ENCODE measurements around the gene LRIG2. TPM values are rescaled to one million over a fixed set of nuclear protein-coding genes. Genes with fewer than 3 reads are reported as not detected.

Gene LRIG2
- total and polyA plus RNA-seq, 2 donors, result 8.1 to 8.7 TPM

DNA sequence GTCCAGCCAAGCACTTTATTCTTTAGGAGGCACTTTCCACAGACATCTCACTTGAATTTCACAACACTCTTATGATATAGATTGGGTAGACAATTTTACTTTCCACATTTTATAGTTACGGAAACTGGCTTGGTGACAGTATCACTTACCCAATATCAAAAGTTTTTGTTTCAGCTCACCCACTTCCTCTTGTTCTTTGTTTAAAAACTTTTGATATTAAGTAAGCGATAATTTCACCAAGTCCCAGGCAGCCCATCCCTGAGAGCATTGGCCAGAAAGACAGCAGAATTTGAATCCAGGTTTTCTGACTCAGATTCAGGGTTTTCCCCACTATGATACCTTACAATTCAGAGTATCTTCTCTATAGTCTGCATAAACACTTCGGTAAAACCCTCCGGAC lies 60.0 kb downstream of the LRIG2 start:
- Histone ChIP-seq H3K9me3 (ENCODE audit: control insufficient read depth in 2 of 2, insufficient read depth in 1 of 2, low read length in 1 of 2) (no peaks in the 10 kb centered on the region), H3K27me3 (ENCODE audit: control insufficient read depth in 2 of 2, insufficient read depth in 1 of 2, low read length in 1 of 2) (no peaks in the 10 kb centered on the region), H3K4me1 (ENCODE audit: control insufficient read depth in 2 of 2, insufficient read depth in 2 of 2, low read length in 2 of 2) (no peaks in the 10 kb centered on the region), H3K27ac (ENCODE audit: low read depth in 1 of 2, low read length in 1 of 2) (no peak overlapping the region), H3K4me3 (ENCODE audit: low read length in 2 of 2) (no peak overlapping the region), H3K36me3 (ENCODE audit: control insufficient read depth in 2 of 2, insufficient read depth in 2 of 2, low read length in 1 of 2) (peaks cover 4 to 5% of the 10 kb centered on the region in 2 donors)
- 83% methylated on average over 4 of the region's 4 CpGs for WGBS
- no peak for DNase-seq (ENCODE audit: low read depth in 6 of 9, low spot score in 9 of 9)

DNA sequence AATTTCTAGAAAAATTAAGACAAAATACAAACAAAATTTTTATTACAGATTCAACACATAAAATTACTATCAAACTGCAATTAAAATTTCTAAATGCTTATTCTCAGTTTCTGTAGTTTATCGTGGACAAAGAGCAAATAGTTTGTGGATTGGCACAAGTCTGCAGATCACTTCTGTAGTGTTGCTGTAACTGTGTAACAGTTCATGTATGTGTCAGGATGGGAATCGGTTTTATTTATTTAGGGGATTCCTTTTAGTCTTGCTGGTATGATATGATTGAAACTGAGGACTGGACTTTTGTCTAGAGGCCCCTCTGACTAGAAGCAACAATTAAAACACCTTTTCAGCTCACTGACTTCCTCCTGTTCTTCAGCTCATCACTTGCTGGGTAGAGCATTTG lies 60.8 kb downstream of the LRIG2 start:
- no peaks in the 10 kb centered on the region for H3K27me3 ChIP-seq (ENCODE audit: control insufficient read depth in 2 of 2, insufficient read depth in 1 of 2, low read length in 1 of 2)
- peaks cover 0 to 4% of the 10 kb centered on the region in 2 donors for H3K36me3 ChIP-seq (ENCODE audit: control insufficient read depth in 2 of 2, insufficient read depth in 2 of 2, low read length in 1 of 2)
- H3K9me3 ChIP-seq (ENCODE audit: control insufficient read depth in 2 of 2, insufficient read depth in 1 of 2, low read length in 1 of 2), result no peaks in the 10 kb centered on the region
- H3K4me1 ChIP-seq (ENCODE audit: control insufficient read depth in 2 of 2, insufficient read depth in 2 of 2, low read length in 2 of 2), result no peaks in the 10 kb centered on the region
- no peak for DNase-seq (ENCODE audit: low read depth in 6 of 9, low spot score in 9 of 9)
- no peak overlapping the region for H3K27ac ChIP-seq (ENCODE audit: low read depth in 1 of 2, low read length in 1 of 2)
- H3K4me3 ChIP-seq (ENCODE audit: low read length in 2 of 2), result no peak overlapping the region
- 93% methylated on average over 2 of the region's 2 CpGs for WGBS

DNA sequence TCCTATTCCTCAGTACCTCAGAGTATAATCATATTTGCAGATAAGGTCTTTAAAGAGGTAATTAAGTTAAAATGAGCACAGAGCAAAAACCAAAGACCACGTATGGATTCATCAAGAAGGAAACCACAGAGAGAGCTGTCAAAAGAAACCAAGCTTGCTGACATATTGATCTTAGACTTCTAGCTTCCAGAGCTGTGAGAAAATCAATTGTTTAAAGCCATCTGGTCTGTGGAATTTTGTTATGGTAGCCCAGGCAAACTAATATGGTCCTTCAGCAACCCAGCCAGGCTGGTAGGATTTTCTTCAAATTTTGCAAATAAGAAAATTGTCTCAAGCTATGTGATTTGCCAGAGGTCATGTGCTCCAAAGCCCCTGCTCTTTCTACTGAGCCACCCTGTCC lies 62.5 kb downstream of the LRIG2 start:
- 42% methylated on average over 1 of the region's 1 CpG for WGBS
- no peaks in the 10 kb centered on the region for H3K27me3 ChIP-seq (ENCODE audit: control insufficient read depth in 2 of 2, insufficient read depth in 1 of 2, low read length in 1 of 2)
- no peak overlapping the region for H3K4me3 ChIP-seq (ENCODE audit: low read length in 2 of 2)
- H3K36me3 ChIP-seq (ENCODE audit: control insufficient read depth in 2 of 2, insufficient read depth in 2 of 2, low read length in 1 of 2), result no peaks in the 10 kb centered on the region
- H3K4me1 ChIP-seq (ENCODE audit: control insufficient read depth in 2 of 2, insufficient read depth in 2 of 2, low read length in 2 of 2), result no peaks in the 10 kb centered on the region
- no peaks in the 10 kb centered on the region for H3K9me3 ChIP-seq (ENCODE audit: control insufficient read depth in 2 of 2, insufficient read depth in 1 of 2, low read length in 1 of 2)
- DNase-seq (ENCODE audit: low read depth in 6 of 9, low spot score in 9 of 9), result no peak
- no peak overlapping the region for H3K27ac ChIP-seq (ENCODE audit: low read depth in 1 of 2, low read length in 1 of 2)

DNA sequence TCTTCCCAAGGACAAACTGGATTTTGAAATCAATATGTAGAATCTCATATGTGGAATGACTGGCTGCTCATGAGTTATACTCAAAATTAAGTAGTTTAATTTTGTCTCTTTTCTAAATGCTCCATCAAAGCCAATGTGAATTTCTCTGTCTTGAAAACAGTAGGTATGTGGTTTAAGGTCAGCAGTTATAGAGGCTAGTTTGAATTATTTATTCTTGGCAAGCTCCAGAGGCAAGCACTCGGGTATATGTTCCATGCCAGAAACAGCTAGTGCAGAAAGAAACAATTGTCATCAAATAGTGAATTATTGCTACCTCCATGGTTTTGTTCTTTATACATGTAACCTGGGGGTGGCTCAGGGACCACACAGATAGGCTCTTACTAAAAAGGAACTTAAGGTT lies 63.5 kb downstream of the LRIG2 start:
- Histone ChIP-seq H3K27ac (ENCODE audit: low read depth in 1 of 2, low read length in 1 of 2) (no peak overlapping the region), H3K36me3 (ENCODE audit: control insufficient read depth in 2 of 2, insufficient read depth in 2 of 2, low read length in 1 of 2) (no peaks in the 10 kb centered on the region), H3K4me1 (ENCODE audit: control insufficient read depth in 2 of 2, insufficient read depth in 2 of 2, low read length in 2 of 2) (peaks cover 0 to 7% of the 10 kb centered on the region in 2 donors), H3K9me3 (ENCODE audit: control insufficient read depth in 2 of 2, insufficient read depth in 1 of 2, low read length in 1 of 2) (no peaks in the 10 kb centered on the region), H3K27me3 (ENCODE audit: control insufficient read depth in 2 of 2, insufficient read depth in 1 of 2, low read length in 1 of 2) (no peaks in the 10 kb centered on the region), H3K4me3 (ENCODE audit: low read length in 2 of 2) (no peak overlapping the region)
- DNase-seq (ENCODE audit: low read depth in 6 of 9, low spot score in 9 of 9), result no peak
- 88% methylated on average over 1 of the region's 1 CpG for WGBS

DNA sequence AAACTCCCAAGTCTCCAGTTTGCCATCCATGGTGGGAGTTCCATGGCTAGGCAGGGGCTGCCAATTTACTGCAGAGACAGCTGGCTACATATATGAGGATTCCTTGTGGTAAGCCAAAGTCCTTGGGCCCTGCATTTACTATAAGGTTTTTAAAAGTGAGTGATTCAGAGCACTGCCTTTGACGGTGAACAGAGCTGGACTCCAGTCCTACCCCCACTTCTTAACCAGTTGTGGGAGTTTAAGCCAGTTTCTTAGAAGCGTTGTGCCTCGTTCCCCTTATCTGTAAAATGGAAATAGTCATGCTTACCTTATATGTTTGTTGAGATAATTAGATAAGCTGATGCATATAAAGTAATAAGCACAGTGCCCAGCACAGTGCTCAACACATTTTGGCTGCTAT lies 64.6 kb downstream of the LRIG2 start:
- 97% methylated on average over 3 of the region's 3 CpGs for WGBS
- H3K4me1 ChIP-seq (ENCODE audit: control insufficient read depth in 2 of 2, insufficient read depth in 2 of 2, low read length in 2 of 2), result peaks cover 0 to 10% of the 10 kb centered on the region in 2 donors

DNA sequence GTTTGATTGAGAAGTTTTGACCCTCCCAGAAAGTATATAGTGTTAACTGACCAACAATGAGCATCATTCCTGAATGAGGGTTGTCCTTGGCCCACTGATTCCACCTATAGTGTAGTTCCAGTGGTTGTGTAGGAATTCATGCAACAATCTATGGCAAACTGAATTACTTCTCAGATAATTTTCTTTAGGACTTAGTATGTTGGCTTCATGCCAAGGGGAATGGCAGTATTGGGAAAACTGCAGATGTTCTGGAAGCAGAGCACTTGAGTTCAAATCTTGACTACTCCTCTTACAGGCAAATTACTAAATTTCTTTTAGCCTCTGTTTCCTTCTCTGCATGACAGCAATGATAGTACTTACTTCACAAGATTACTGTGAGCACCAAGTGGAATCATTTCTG lies 65.8 kb downstream of the LRIG2 start:
- no peak overlapping the region for H3K27ac ChIP-seq (ENCODE audit: low read depth in 1 of 2, low read length in 1 of 2)
- no peaks in the 10 kb centered on the region for H3K36me3 ChIP-seq (ENCODE audit: control insufficient read depth in 2 of 2, insufficient read depth in 2 of 2, low read length in 1 of 2)
- no peak for DNase-seq (ENCODE audit: low read depth in 6 of 9, low spot score in 9 of 9)
- H3K4me1 ChIP-seq (ENCODE audit: control insufficient read depth in 2 of 2, insufficient read depth in 2 of 2, low read length in 2 of 2), result peaks cover 0 to 11% of the 10 kb centered on the region in 2 donors
- H3K9me3 ChIP-seq (ENCODE audit: control insufficient read depth in 2 of 2, insufficient read depth in 1 of 2, low read length in 1 of 2), result no peaks in the 10 kb centered on the region
- H3K27me3 ChIP-seq (ENCODE audit: control insufficient read depth in 2 of 2, insufficient read depth in 1 of 2, low read length in 1 of 2), result no peaks in the 10 kb centered on the region
- H3K4me3 ChIP-seq (ENCODE audit: low read length in 2 of 2), result no peak overlapping the region

More for the DNA sequence above, 64.6 kb downstream of the LRIG2 start:
- no peak for DNase-seq (ENCODE audit: low read depth in 6 of 9, low spot score in 9 of 9)
- no peak overlapping the region for H3K27ac ChIP-seq (ENCODE audit: low read depth in 1 of 2, low read length in 1 of 2)
- H3K9me3 ChIP-seq (ENCODE audit: control insufficient read depth in 2 of 2, insufficient read depth in 1 of 2, low read length in 1 of 2), result no peaks in the 10 kb centered on the region
- no peaks in the 10 kb centered on the region for H3K27me3 ChIP-seq (ENCODE audit: control insufficient read depth in 2 of 2, insufficient read depth in 1 of 2, low read length in 1 of 2)
- H3K36me3 ChIP-seq (ENCODE audit: control insufficient read depth in 2 of 2, insufficient read depth in 2 of 2, low read length in 1 of 2), result no peaks in the 10 kb centered on the region
- H3K4me3 ChIP-seq (ENCODE audit: low read length in 2 of 2), result no peak overlapping the region

DNA sequence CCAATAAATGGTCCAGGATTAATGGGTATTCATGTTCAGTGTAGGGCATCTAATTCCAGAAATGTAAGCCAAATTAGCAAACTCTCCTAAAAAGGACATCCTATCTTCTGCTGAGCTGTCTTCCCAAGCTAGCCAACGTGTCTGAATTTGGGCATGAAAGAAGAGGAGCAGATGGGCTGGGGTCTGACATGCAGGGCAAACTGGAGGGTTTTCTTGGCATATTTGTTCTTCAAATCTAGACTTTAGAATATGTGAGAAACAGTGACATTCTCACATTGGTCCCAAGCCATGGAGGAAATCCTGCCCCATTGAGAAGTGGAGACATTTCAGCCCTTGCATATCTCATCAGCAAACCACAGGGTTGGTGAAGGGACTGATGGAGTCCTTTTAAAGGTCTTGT lies 67.2 kb downstream of the LRIG2 start:
- 98% methylated on average over 1 of the region's 1 CpG for WGBS
- H3K36me3 ChIP-seq (ENCODE audit: control insufficient read depth in 2 of 2, insufficient read depth in 2 of 2, low read length in 1 of 2), result no peaks in the 10 kb centered on the region
- H3K9me3 ChIP-seq (ENCODE audit: control insufficient read depth in 2 of 2, insufficient read depth in 1 of 2, low read length in 1 of 2), result no peaks in the 10 kb centered on the region
- peaks cover 0 to 11% of the 10 kb centered on the region in 2 donors for H3K4me1 ChIP-seq (ENCODE audit: control insufficient read depth in 2 of 2, insufficient read depth in 2 of 2, low read length in 2 of 2)
- DNase-seq (ENCODE audit: low read depth in 6 of 9, low spot score in 9 of 9), result no peak
- H3K27me3 ChIP-seq (ENCODE audit: control insufficient read depth in 2 of 2, insufficient read depth in 1 of 2, low read length in 1 of 2), result no peaks in the 10 kb centered on the region
- no peak overlapping the region for H3K4me3 ChIP-seq (ENCODE audit: low read length in 2 of 2)
- no peak overlapping the region for H3K27ac ChIP-seq (ENCODE audit: low read depth in 1 of 2, low read length in 1 of 2)

DNA sequence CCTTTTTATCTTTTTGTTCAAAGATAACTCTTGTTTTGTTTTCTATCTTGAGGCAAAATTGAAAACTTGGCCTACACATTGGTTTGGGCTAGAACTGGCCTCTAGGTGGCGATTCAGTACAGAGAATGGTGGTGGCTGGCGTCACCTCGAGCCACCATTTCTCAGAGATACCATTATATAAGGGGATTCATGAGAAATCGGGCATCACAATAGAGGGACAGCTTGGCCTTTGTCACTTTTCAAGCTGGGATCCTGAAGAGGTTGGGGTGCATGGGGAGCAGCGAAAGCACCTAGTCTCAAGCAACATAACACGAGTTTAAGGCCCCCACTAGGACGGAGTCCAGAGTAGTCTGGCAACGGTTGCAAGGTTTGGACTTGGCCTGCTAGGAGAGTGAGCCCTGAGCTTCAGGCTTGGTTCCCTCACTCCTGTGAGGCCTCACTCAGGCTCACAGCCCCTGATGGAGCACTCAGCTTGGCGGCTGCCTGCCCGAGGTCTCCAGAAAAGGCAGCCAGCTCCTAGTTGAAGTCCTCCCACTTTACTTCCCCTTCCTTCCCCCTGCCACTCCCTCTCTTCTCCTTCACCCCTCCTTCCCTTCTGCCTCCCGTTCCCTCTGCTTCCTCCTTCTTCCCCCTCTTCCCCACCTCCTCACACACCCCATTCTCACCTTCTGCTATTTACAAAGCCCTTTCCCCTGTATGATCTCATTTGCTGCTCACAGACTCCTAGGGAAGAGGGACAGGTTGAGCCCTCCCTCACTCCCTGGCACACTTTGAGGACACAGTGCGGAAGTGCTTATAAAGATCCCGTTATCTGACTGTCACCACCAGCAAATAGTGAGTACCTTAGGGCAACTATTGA lies 67.8 kb downstream of the LRIG2 start:
- Histone ChIP-seq H3K9me3 (ENCODE audit: control insufficient read depth in 2 of 2, insufficient read depth in 1 of 2, low read length in 1 of 2) (no peaks in the 10 kb centered on the region), H3K27me3 (ENCODE audit: control insufficient read depth in 2 of 2, insufficient read depth in 1 of 2, low read length in 1 of 2) (no peaks in the 10 kb centered on the region), H3K4me1 (ENCODE audit: control insufficient read depth in 2 of 2, insufficient read depth in 2 of 2, low read length in 2 of 2) (peaks cover 0 to 11% of the 10 kb centered on the region in 2 donors), H3K36me3 (ENCODE audit: control insufficient read depth in 2 of 2, insufficient read depth in 2 of 2, low read length in 1 of 2) (no peaks in the 10 kb centered on the region), H3K4me3 (ENCODE audit: low read length in 2 of 2) (no peak overlapping the region), H3K27ac (ENCODE audit: low read depth in 1 of 2, low read length in 1 of 2) (no peak overlapping the region)
- WGBS, result 41% methylated on average over 13 of the region's 13 CpGs
- DNase-seq (ENCODE audit: low read depth in 6 of 9, low spot score in 9 of 9), result peak in 7 of 9 donors; percentile 29 to 77 (median 49)

DNA sequence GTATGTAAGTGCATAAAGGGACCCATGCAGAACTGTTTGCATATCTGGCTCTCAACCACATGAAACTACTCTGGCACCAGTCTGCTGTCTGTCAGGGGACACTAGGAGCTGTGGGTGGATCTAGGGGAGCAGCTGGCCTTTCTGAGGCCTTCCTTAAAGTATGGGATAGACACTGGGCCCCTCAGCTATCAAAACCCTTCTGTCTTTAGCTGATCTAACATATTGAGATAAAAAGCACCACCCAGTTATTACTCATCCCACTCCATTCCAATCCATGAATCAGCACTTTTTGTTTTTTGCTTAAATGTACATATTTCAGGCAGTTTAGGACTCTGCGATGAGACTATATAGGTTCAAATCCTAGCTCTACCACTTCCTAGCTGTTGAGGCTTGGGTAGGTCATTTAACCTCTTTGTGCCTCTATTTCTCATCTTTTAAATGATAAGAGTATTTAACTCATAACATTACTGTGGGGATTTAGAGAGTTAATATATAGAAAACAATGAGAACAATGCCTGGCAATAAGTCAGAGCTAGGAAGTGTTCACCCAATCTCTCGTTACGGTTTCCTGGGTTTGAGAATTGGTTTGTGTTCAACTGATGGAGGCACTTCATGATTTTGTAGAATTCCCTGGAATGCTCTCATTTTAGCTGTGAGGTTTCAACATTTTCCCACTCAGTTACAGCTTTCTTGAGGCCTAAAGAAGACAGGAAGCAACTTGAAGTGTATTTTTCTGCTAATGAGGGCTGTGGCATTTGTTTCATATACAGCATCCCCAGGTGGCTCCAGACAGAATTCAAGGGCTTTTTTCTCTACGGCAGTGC lies 68.9 kb downstream of the LRIG2 start:
- Histone ChIP-seq H3K27me3 (ENCODE audit: control insufficient read depth in 2 of 2, insufficient read depth in 1 of 2, low read length in 1 of 2) (no peaks in the 10 kb centered on the region), H3K4me1 (ENCODE audit: control insufficient read depth in 2 of 2, insufficient read depth in 2 of 2, low read length in 2 of 2) (peaks cover 2 to 19% of the 10 kb centered on the region in 2 donors), H3K27ac (ENCODE audit: low read depth in 1 of 2, low read length in 1 of 2) (no peak overlapping the region), H3K36me3 (ENCODE audit: control insufficient read depth in 2 of 2, insufficient read depth in 2 of 2, low read length in 1 of 2) (no peaks in the 10 kb centered on the region), H3K9me3 (ENCODE audit: control insufficient read depth in 2 of 2, insufficient read depth in 1 of 2, low read length in 1 of 2) (no peaks in the 10 kb centered on the region), H3K4me3 (ENCODE audit: low read length in 2 of 2) (no peak overlapping the region)
- WGBS, result 92% methylated on average over 4 of the region's 4 CpGs
- no peak for DNase-seq (ENCODE audit: low read depth in 6 of 9, low spot score in 9 of 9)
